HepG2 (cell line): ENCODE measurements around the gene DEPDC5. TPM values are rescaled to one million over a fixed set of nuclear protein-coding genes. Genes with fewer than 3 reads are reported as not detected.

Experiments
- ATAC-seq: fragments of 200-7000 bp; cut with Tn5 transposase; 3 replicates; pipeline ENCODE4 v1.9.1; 2020; ENCODE audit warnings: mild to moderate bottlenecking, moderate library complexity
- BruUV-seq: library from RNA; stranded (reverse); fragments of 400-500 nt; replicated peaks from 2 replicates; lab custom pipeline; 2021; lab: Mats Ljungman, UMichigan
- CTCF ChIA-PET: fragments of 300-600 bp; formaldehyde crosslinking; extraction: SDS; loops from one replicate; lab custom pipeline; 2021; ENCODE audit warnings: low total read pairs, inconsistent platforms, low intra/inter-chr PET ratio; lab: Yijun Ruan, JAX
- POLR2A ChIA-PET: fragments of 350-600 bp; sonication (Branson Sonifier 250); formaldehyde crosslinking; loops from one replicate; lab custom pipeline; 2020; ENCODE audit warnings: antibody characterized with exemption, inconsistent platforms; lab: Yijun Ruan, JAX
- DNase-seq: peaks from one replicate; pipeline ENCODE4 v3.0.0-alpha.2; 2015; ENCODE audit warnings: low spot score
- FAIRE-seq: peaks from 3 replicates; lab custom pipeline; 2011; peaks lifted over from hg19 to GRCh38; lab: Jason Lieb, UNC
- H2AFZ ChIP-seq: one replicate; pipeline ENCODE4 v1.6.1; 2011; ENCODE audit warnings: low read length, inconsistent platforms
- H3K27ac ChIP-seq: fragments of 300-600 bp; 3 replicates; pipeline ENCODE4 v1.8.0; 2011; ENCODE audit warnings: mixed run types, mild to moderate bottlenecking, mixed read lengths, low read length, inconsistent platforms; ENCODE audit not compliant: insufficient read depth; ENCODE audit errors: extremely low read length
- H3K27me3 ChIP-seq, 2 experiments: fragments of 200-600 bp in 1 of 2; 2 replicates in 1 of 2; 3 replicates in 1 of 2; pipeline versions ENCODE4 v1.6.0 to v1.8.0; 2011; ENCODE audit warnings: low read length in 2 of 2, mild to moderate bottlenecking in 2 of 2, moderate library complexity in 2 of 2, inconsistent platforms in 1 of 2; ENCODE audit not compliant: insufficient read depth in 2 of 2, control insufficient read depth in 1 of 2
- H3K36me3 ChIP-seq, 2 experiments: fragments of 200-600 bp in 1 of 2; replicated peaks in 1 of 2; 2 replicates in 1 of 2; 3 replicates in 1 of 2; pipeline versions ENCODE4 v1.5.1 to v1.8.0; 2011; ENCODE audit warnings: low read length in 2 of 2, inconsistent platforms in 1 of 2; ENCODE audit not compliant: insufficient read depth in 2 of 2, control insufficient read depth in 1 of 2
- H3K4me1 ChIP-seq: 2 replicates; pipeline ENCODE4 v1.5.1; 2012; ENCODE audit warnings: low read length, inconsistent platforms; ENCODE audit not compliant: insufficient read depth
- H3K4me2 ChIP-seq: 2 replicates; pipeline ENCODE4 v1.6.0; 2011; ENCODE audit warnings: low read depth, low read length, inconsistent platforms
- H3K4me3 ChIP-seq, 3 experiments: fragments of 200-600 bp in 1 of 3; sonication (generic), shearing (Covaris generic) in 1 of 3; replicated peaks in 1 of 3; 2 replicates each; pipeline ENCODE4 v1.5.1; 2011 to 2016; ENCODE audit warnings: low read length in 3 of 3, inconsistent platforms in 2 of 3, low read depth in 2 of 3, mild to moderate bottlenecking in 2 of 3, control low read depth in 1 of 3, mixed read lengths in 1 of 3; ENCODE audit not compliant: insufficient read depth in 1 of 3
- H3K79me2 ChIP-seq: one replicate; pipeline ENCODE4 v1.6.1; 2011; ENCODE audit warnings: low read length, inconsistent platforms; ENCODE audit not compliant: insufficient read depth
- H3K9ac ChIP-seq: 2 replicates; pipeline ENCODE4 v1.6.0; 2011; ENCODE audit warnings: mild to moderate bottlenecking, low read depth, low read length, inconsistent platforms; ENCODE audit not compliant: insufficient read depth
- H3K9me3 ChIP-seq: 2 replicates; pipeline ENCODE4 v1.5.1; 2012; ENCODE audit warnings: mild to moderate bottlenecking, low read length
- H4K20me1 ChIP-seq: 2 replicates; pipeline ENCODE4 v1.6.0; 2011; ENCODE audit warnings: inconsistent platforms, mild to moderate bottlenecking, low read length, moderate library complexity; ENCODE audit not compliant: insufficient read depth
- CHD2 ChIP-seq: IDR thresholded peaks from 2 replicates; pipeline ENCODE4 v1.6.1; 2011; ENCODE audit warnings: low read depth, low read length, improper control_type of control experiment
- EEA1 ChIP-seq: sonication (generic); formaldehyde crosslinking; IDR thresholded peaks from 2 replicates; pipeline ENCODE4 v1.5.1; 2020; ENCODE audit warnings: mild to moderate bottlenecking, missing genetic modification reagents, borderline replicate concordance
- GTF2F1 ChIP-seq: fragments of 150-350 bp; IDR thresholded peaks from 2 replicates; pipeline ENCODE4 v1.6.1; 2014; ENCODE audit warnings: low read length
- HDAC1 ChIP-seq: sonication (generic); formaldehyde crosslinking; IDR thresholded peaks from 2 replicates; pipeline ENCODE4 v1.5.1; 2020; ENCODE audit warnings: mild to moderate bottlenecking, missing genetic modification reagents
- RAD51 ChIP-seq: fragments of 450-650 bp; IDR thresholded peaks from 2 replicates; pipeline ENCODE4 v1.6.1; 2016; ENCODE audit warnings: borderline replicate concordance
- TSC22D2 ChIP-seq: sonication (generic); formaldehyde crosslinking; IDR thresholded peaks from 2 replicates; pipeline ENCODE4 v1.5.1; 2020; ENCODE audit warnings: missing genetic modification reagents, mild to moderate bottlenecking, borderline replicate concordance
- ZMAT5 ChIP-seq: sonication (generic); formaldehyde crosslinking; IDR thresholded peaks from 2 replicates; pipeline ENCODE4 v1.5.0; 2020; ENCODE audit warnings: mild to moderate bottlenecking, low read depth, missing genetic modification reagents, borderline replicate concordance
- ZNF530 ChIP-seq: sonication (generic); formaldehyde crosslinking; IDR thresholded peaks from 2 replicates; pipeline ENCODE4 v1.5.0; 2020; ENCODE audit warnings: low read depth, mild to moderate bottlenecking, missing genetic modification reagents
- ZNF567 ChIP-seq: sonication (generic); formaldehyde crosslinking; IDR thresholded peaks from 2 replicates; pipeline ENCODE4 v1.8.1; 2023; ENCODE audit warnings: mild to moderate bottlenecking, missing genetic modification reagents, borderline replicate concordance
- ZNF850 ChIP-seq: sonication (generic); formaldehyde crosslinking; conservative IDR thresholded peaks from 2 replicates; pipeline ENCODE4 v1.9.0; 2021; ENCODE audit warnings: mild to moderate bottlenecking, missing genetic modification reagents
- ZNF891 ChIP-seq: sonication (generic); formaldehyde crosslinking; IDR thresholded peaks from 2 replicates; pipeline ENCODE4 v1.5.0; 2020; ENCODE audit warnings: mild to moderate bottlenecking, missing genetic modification reagents
- ZZZ3 ChIP-seq: sonication (generic); formaldehyde crosslinking; IDR thresholded peaks from 2 replicates; pipeline ENCODE4 v1.4.0; 2020; ENCODE audit warnings: missing genetic modification reagents, mild to moderate bottlenecking, borderline replicate concordance
- WGBS: methylation state at CpG from one replicate; pipeline ENCODE4 v1.1.6; 2017; ENCODE audit warnings: low lambda C conversion rate; 5-methylcytosine and 5-hydroxymethylcytosine counted together
- in situ Hi-C: cut with HindIII; loops from 2 replicates; pipeline ENCODE4 v1.10.0; 2017; ENCODE audit warnings: low pct_unique_long_range_greater_than_20kb; ENCODE audit not compliant: extremely low pct_ligation_motif_present
- intact Hi-C: fragments of 100-400 bp; cut with micrococcal nuclease; formaldehyde crosslinking; loops from one replicate; pipeline ENCODE4 v1.10.0; 2022; ENCODE audit not compliant: unreplicated experiment
- polyA plus RNA-seq, 8 experiments: library from polyadenylated mRNA; depleted of rRNA in 3 of 8; stranded (reverse) in 7 of 8; unstranded in 1 of 8; fragments of >200 nt; fragmentation: Illumina TruSeq in 4 of 8; extraction: Trizol in 4 of 8; gene quantifications; 2 replicates each; pipeline versions ENCODE4 v1.2.1 to v1.2.3, GENCODE V29; 2011 to 2016; ENCODE audit warnings: low read depth in 4 of 8, missing spikeins in 1 of 8, mixed read lengths in 1 of 8; ENCODE audit not compliant: insufficient read depth in 1 of 8
- total RNA-seq, 5 experiments: library from RNA; depleted of rRNA; stranded (reverse); fragments of >200 nt; fragmentation: Illumina TruSeq; extraction: Trizol; gene quantifications; 2 replicates each; pipeline ENCODE4 v1.2.3, GENCODE V29; 2016; ENCODE audit warnings: low read depth in 1 of 5
- TF ChIP-seq, protein P1 (sequence below): sonication (generic); formaldehyde crosslinking; IDR thresholded peaks from 2 replicates; pipeline ENCODE4 v1.8.0; 2022; ENCODE audit warnings: missing genetic modification reagents, mild to moderate bottlenecking, borderline replicate concordance

Gene DEPDC5
- total and polyA plus RNA-seq, 2 of the 13 experiments (the other 11 are each of a cell fraction or from before 2014, with no cell fraction given): 9.8 to 12.4 TPM

- no peaks in the 10 kb centered on the region for H3K9me3 ChIP-seq
- peaks cover 37% of the 10 kb centered on the region for H3K79me2 ChIP-seq
- no peak overlapping the region for H3K9ac ChIP-seq
- peaks cover 0 to 6% of the 10 kb centered on the region in 2 experiments; a peak in 1 of 5 replicates for H3K27me3 ChIP-seq
- H3K27ac ChIP-seq: no peak overlapping the region
- TF ChIP-seq GTF2F1 (no peak), EEA1 (CRISPR knock-in tag) (no peak), ZNF530 (CRISPR knock-in tag) (no peak)
- in situ Hi-C loops (no loop called here), intact Hi-C loops (no loop called here)
- ATAC-seq (no peak), DNase-seq (no peak), FAIRE-seq (no peak)
- no peak overlapping the region for H3K4me2 ChIP-seq
- H4K20me1 ChIP-seq: no peaks in the 10 kb centered on the region
- no TSS peak for BruUV-seq
- POLR2A ChIA-PET: no interaction called here
- WGBS: 91% methylated on average over 4 of the region's 4 CpGs
- H2AFZ ChIP-seq: no peak overlapping the region
- peaks cover 45% of the 10 kb centered on the region for H3K4me1 ChIP-seq
- no peaks in the 10 kb centered on the region for H3K36me3 ChIP-seq
- CTCF ChIA-PET: no interaction called here
- no peak overlapping the region for H3K4me3 ChIP-seq
Observed at GRCh38 chr22:31747441-31747840, 6.4 kb upstream of the DEPDC5 start.

- Histone ChIP-seq H3K9ac (peak overlapping the region; percentile 98), H3K4me1 (peaks cover 46% of the 10 kb centered on the region), H3K4me2 (peak overlapping the region; percentile 86), H3K36me3 (no peaks in the 10 kb centered on the region), H3K79me2 (peaks cover 32% of the 10 kb centered on the region), H4K20me1 (no peaks in the 10 kb centered on the region), H3K27me3 (peaks cover 0 to 6% of the 10 kb centered on the region in 2 experiments; a peak in 1 of 5 replicates), H3K27ac (peak overlapping the region; percentile 93), H3K4me3 (peak overlapping the region; percentile 79 to 96 (median 89); a peak in 5 of 6 replicates), H3K9me3 (no peaks in the 10 kb centered on the region), H2AFZ (no peak overlapping the region)
- in situ Hi-C loops: no loop called here
- ChIA-PET CTCF (no interaction called here), POLR2A (interaction anchor here (1.9 kb wide), 1 partner anchor 86 kb away, joined by 8 read pairs; the partner anchor contains the start of gene PISD)
- WGBS: 53% methylated on average over 2 of the region's 2 CpGs
- no peak for ATAC-seq
- DNase-seq: no peak
- intact Hi-C loops: no loop called here
- FAIRE-seq: no peak
- BruUV-seq: TSS peak; percentile 49
- TF ChIP-seq CHD2 (no peak), ZZZ3 (no peak), TSC22D2 (CRISPR knock-in tag) (no peak), ZNF567 (CRISPR knock-in tag) (no peak), HDAC1 (CRISPR knock-in tag) (no peak), ZMAT5 (CRISPR knock-in tag) (no peak), RAD51 (no peak), ZNF891 (CRISPR knock-in tag) (no peak), ZNF850 (no peak)
- TF ChIP-seq, protein P1, sequence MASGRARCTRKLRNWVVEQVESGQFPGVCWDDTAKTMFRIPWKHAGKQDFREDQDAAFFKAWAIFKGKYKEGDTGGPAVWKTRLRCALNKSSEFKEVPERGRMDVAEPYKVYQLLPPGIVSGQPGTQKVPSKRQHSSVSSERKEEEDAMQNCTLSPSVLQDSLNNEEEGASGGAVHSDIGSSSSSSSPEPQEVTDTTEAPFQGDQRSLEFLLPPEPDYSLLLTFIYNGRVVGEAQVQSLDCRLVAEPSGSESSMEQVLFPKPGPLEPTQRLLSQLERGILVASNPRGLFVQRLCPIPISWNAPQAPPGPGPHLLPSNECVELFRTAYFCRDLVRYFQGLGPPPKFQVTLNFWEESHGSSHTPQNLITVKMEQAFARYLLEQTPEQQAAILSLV (CRISPR knock-in tag): no peak
Observed at GRCh38 chr22:31748490-31748889, 5.3 kb upstream of the DEPDC5 start.
